ENCODE data around the gene CDC45.

Gene CDC45

GRCh38 chr22:19567157-19568009 is 87.7 kb downstream of the CDC45 start:
- DNase-seq, result no peak

- DNase-seq, result no peak
Measured at GRCh38 chr22:19568337-19569275, 88.9 kb downstream of the CDC45 start.

GRCh38 chr22:19569276-19569640 is 89.5 kb downstream of the CDC45 start:
- no peak for DNase-seq

GRCh38 chr22:19569976-19570375 is 90.3 kb downstream of the CDC45 start:
- no peak for DNase-seq

Data from CD4-positive, alpha-beta T cell treated with Interleukin-4 for 4 hours (primary cell).